Measurements from ENCODE around the gene MREG. TPM values are rescaled to one million over a fixed set of nuclear protein-coding genes. Genes with fewer than 3 reads are reported as not detected.

Gene MREG
- total RNA-seq, 4 donors from 2014 or later = 31.7 to 41.0 (median 35.5) TPM

DNA sequence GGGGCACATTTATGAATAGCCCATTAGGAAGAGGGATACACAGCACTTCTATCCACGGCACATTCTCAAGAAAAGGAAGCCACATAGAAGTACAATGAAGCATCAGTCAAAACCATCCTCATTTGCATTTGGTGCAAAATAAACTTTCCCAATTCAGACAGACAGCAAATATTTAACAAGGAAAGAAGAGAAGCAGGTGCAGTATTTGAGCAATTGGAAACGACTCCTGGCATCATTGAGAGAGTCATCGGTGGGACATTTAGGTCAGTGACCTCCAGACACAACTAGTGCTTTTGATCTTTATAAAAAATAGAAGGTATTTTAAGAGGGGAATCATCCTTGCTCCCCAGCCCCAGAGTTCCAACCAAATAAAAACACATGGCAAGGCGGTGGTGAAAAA is 118.0 kb downstream of the MREG start:
- TF ChIP-seq, protein P1, sequence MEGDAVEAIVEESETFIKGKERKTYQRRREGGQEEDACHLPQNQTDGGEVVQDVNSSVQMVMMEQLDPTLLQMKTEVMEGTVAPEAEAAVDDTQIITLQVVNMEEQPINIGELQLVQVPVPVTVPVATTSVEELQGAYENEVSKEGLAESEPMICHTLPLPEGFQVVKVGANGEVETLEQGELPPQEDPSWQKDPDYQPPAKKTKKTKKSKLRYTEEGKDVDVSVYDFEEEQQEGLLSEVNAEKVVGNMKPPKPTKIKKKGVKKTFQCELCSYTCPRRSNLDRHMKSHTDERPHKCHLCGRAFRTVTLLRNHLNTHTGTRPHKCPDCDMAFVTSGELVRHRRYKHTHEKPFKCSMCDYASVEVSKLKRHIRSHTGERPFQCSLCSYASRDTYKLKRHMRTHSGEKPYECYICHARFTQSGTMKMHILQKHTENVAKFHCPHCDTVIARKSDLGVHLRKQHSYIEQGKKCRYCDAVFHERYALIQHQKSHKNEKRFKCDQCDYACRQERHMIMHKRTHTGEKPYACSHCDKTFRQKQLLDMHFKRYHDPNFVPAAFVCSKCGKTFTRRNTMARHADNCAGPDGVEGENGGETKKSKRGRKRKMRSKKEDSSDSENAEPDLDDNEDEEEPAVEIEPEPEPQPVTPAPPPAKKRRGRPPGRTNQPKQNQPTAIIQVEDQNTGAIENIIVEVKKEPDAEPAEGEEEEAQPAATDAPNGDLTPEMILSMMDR (IDR thresholded peaks at IDR 0.05) = no peak
- no peak for TF ChIP-seq POLR2A (IDR thresholded peaks at IDR 0.05)
- WGBS, 2 donors = 78 to 81% methylated on average over 4 of the region's 4 CpGs
- intact Hi-C loops (cut with DNase I; ENCODE audit: low total_unique reads) = no loop called here
- DNase-seq (ENCODE audit: low spot score in 2 of 2) = no peak
- no peak overlapping the region for H3K4me3 ChIP-seq (ENCODE audit: low read depth, poor library complexity, severe bottlenecking)

Other genes with a start within 250 kb of the MREG start
- 10 to 100 TPM in 2 of 4 donors, 1 to 10 TPM in 2; 4.8 to 14.6 (median 9.2) TPM for gene PECR, start 68.3 kb upstream of the MREG start, total RNA-seq
- under 1 TPM; 0.04 to 0.88 (median 0.36) TPM for gene TMEM169, start 68.4 kb upstream of the MREG start, total RNA-seq
- gene XRCC5, start 95.8 kb upstream of the MREG start, total RNA-seq = 100 to 1,000 TPM; 107 to 132 (median 116) TPM

Data from lower leg skin (tissue), 4 donors.